HEK293 (cell line): Measurements from ENCODE around the gene KYAT1.

Source experiments
- CTCF ChIA-PET: fragments of 350-600 bp; formaldehyde crosslinking; extraction: SDS; loops from one replicate; lab custom pipeline; 2021; ENCODE audit warnings: antibody characterized with exemption; lab: Yijun Ruan, JAX
- POLR2A ChIA-PET: fragments of 300-600 bp; formaldehyde crosslinking; extraction: SDS; loops from one replicate; lab custom pipeline; 2020; ENCODE audit warnings: antibody characterized with exemption, inconsistent platforms; lab: Yijun Ruan, JAX
- H3K27ac ChIP-seq: fragments of 200-500 bp; sonication (Bioruptor generic); 2 replicates; pipeline ENCODE4 v1.5.1; 2014; ENCODE audit warnings: low read depth, low read length, control low read depth, inconsistent platforms; ENCODE audit errors: extremely low read depth
- H3K36me3 ChIP-seq, 2 experiments: fragments of 200-500 bp in 1 of 2; sonication (Bioruptor generic) in 1 of 2; 1 replicate in 1 of 2; 2 replicates in 1 of 2; pipeline ENCODE4 v1.5.1; 2014 to 2017; ENCODE audit warnings: inconsistent platforms in 2 of 2, low read length in 2 of 2; ENCODE audit not compliant: control insufficient read depth in 2 of 2, insufficient read depth in 1 of 2
- H3K4me1 ChIP-seq: fragments of 200-500 bp; sonication (Bioruptor generic); 2 replicates; pipeline ENCODE4 v1.5.1; 2014; ENCODE audit warnings: mild to moderate bottlenecking, low read length, inconsistent platforms; ENCODE audit not compliant: control insufficient read depth, insufficient read depth
- H3K4me3 ChIP-seq: 2 replicates; pipeline ENCODE4 v1.5.1; 2011; ENCODE audit warnings: low read depth, mild to moderate bottlenecking, control low read depth, low read length, moderate library complexity
- H3K9me3 ChIP-seq: fragments of 200-500 bp; sonication (Bioruptor generic); 2 replicates; pipeline ENCODE4 v1.5.1; 2014; ENCODE audit warnings: low read depth, low read length, inconsistent platforms; ENCODE audit not compliant: control insufficient read depth, insufficient read depth
- GLIS2 ChIP-seq: fragments of 450-650 bp; formaldehyde crosslinking; IDR thresholded peaks from 2 replicates; pipeline ENCODE4 v1.5.1; 2016; ENCODE audit warnings: missing biosample characterization, missing genetic modification characterization
- KLF9 ChIP-seq: fragments of 450-650 bp; formaldehyde crosslinking; IDR thresholded peaks from 2 replicates; pipeline ENCODE4 v1.5.1; 2016; ENCODE audit warnings: missing biosample characterization, missing genetic modification characterization, low read depth
- OSR2 ChIP-seq: fragments of 450-650 bp; formaldehyde crosslinking; IDR thresholded peaks from 2 replicates; pipeline ENCODE4 v1.5.1; 2016; ENCODE audit warnings: missing biosample characterization, missing genetic modification characterization
- WT1 ChIP-seq: fragments of 450-650 bp; formaldehyde crosslinking; IDR thresholded peaks from 2 replicates; pipeline ENCODE4 v1.5.1; 2016; ENCODE audit warnings: missing biosample characterization, missing genetic modification characterization
- ZBTB21 ChIP-seq: fragments of 450-650 bp; formaldehyde crosslinking; IDR thresholded peaks from 2 replicates; pipeline ENCODE4 v1.5.1; 2017; ENCODE audit warnings: missing biosample characterization, missing genetic modification characterization
- ZBTB8A ChIP-seq: fragments of 450-650 bp; formaldehyde crosslinking; IDR thresholded peaks from 2 replicates; pipeline ENCODE4 v1.5.1; 2016; ENCODE audit warnings: missing biosample characterization, missing genetic modification characterization
- ZFP69B ChIP-seq: fragments of 450-650 bp; formaldehyde crosslinking; IDR thresholded peaks from 2 replicates; pipeline ENCODE4 v1.5.1; 2016; ENCODE audit warnings: missing biosample characterization, missing genetic modification characterization
- ZNF19 ChIP-seq: fragments of 450-650 bp; formaldehyde crosslinking; IDR thresholded peaks from 2 replicates; pipeline ENCODE4; 2016; ENCODE audit warnings: missing biosample characterization, missing genetic modification characterization, low read depth
- ZNF239 ChIP-seq: fragments of 450-650 bp; formaldehyde crosslinking; IDR thresholded peaks from 2 replicates; pipeline ENCODE4 v1.5.1; 2016; ENCODE audit warnings: missing biosample characterization, missing genetic modification characterization
- ZNF24 ChIP-seq: fragments of 450-650 bp; formaldehyde crosslinking; IDR thresholded peaks from 2 replicates; pipeline ENCODE4 v1.5.1; 2016; ENCODE audit warnings: missing biosample characterization, missing genetic modification characterization
- ZNF292 ChIP-seq: fragments of 450-650 bp; formaldehyde crosslinking; IDR thresholded peaks from 2 replicates; pipeline ENCODE4 v1.5.1; 2016; ENCODE audit warnings: low read depth, missing biosample characterization, missing genetic modification characterization, borderline replicate concordance
- ZNF302 ChIP-seq: fragments of 450-650 bp; formaldehyde crosslinking; IDR thresholded peaks from 2 replicates; pipeline ENCODE4 v1.5.1; 2016; ENCODE audit warnings: missing biosample characterization, missing genetic modification characterization, low read depth
- ZNF366 ChIP-seq: fragments of 450-650 bp; formaldehyde crosslinking; conservative IDR thresholded peaks from 2 replicates; pipeline ENCODE4 v1.5.1; 2016; ENCODE audit warnings: missing biosample characterization, missing genetic modification characterization
- ZNF571 ChIP-seq: fragments of 450-650 bp; formaldehyde crosslinking; IDR thresholded peaks from 2 replicates; pipeline ENCODE4 v1.5.0; 2017; ENCODE audit warnings: missing biosample characterization, missing genetic modification characterization
- ZNF670 ChIP-seq: fragments of 450-650 bp; formaldehyde crosslinking; IDR thresholded peaks from 2 replicates; pipeline ENCODE4 v1.5.1; 2016; ENCODE audit warnings: missing biosample characterization, missing genetic modification characterization, low read depth
- ZNF701 ChIP-seq: fragments of 450-650 bp; formaldehyde crosslinking; IDR thresholded peaks from 2 replicates; pipeline ENCODE4 v1.5.1; 2016; ENCODE audit warnings: missing biosample characterization, missing genetic modification characterization
- ZNF76 ChIP-seq: fragments of 450-650 bp; formaldehyde crosslinking; IDR thresholded peaks from 2 replicates; pipeline ENCODE4; 2016; ENCODE audit warnings: low read depth, missing biosample characterization, missing genetic modification characterization, borderline replicate concordance
- ZNF768 ChIP-seq: fragments of 450-650 bp; formaldehyde crosslinking; IDR thresholded peaks from 2 replicates; pipeline ENCODE4 v1.5.1; 2018; ENCODE audit warnings: missing biosample characterization, mild to moderate bottlenecking, missing genetic modification characterization
- ZNF791 ChIP-seq: fragments of 450-650 bp; formaldehyde crosslinking; IDR thresholded peaks from 2 replicates; pipeline ENCODE4 v1.5.1; 2016; ENCODE audit warnings: missing biosample characterization, missing genetic modification characterization
- ZSCAN30 ChIP-seq: fragments of 450-650 bp; IDR thresholded peaks from 2 replicates; pipeline ENCODE4 v1.5.1; 2018; ENCODE audit warnings: missing biosample characterization, mild to moderate bottlenecking, missing genetic modification characterization, moderate library complexity
- TF ChIP-seq, protein P1 (sequence below): fragments of 450-650 bp; formaldehyde crosslinking; IDR thresholded peaks from 2 replicates; pipeline ENCODE4 v1.5.1; 2016; ENCODE audit warnings: missing biosample characterization, missing genetic modification characterization
- TF ChIP-seq, protein P2 (sequence below): fragments of 450-650 bp; formaldehyde crosslinking; IDR thresholded peaks from 2 replicates; pipeline ENCODE4 v1.5.1; 2016; ENCODE audit warnings: missing biosample characterization, missing genetic modification characterization

The KYAT1 gene

DNA sequence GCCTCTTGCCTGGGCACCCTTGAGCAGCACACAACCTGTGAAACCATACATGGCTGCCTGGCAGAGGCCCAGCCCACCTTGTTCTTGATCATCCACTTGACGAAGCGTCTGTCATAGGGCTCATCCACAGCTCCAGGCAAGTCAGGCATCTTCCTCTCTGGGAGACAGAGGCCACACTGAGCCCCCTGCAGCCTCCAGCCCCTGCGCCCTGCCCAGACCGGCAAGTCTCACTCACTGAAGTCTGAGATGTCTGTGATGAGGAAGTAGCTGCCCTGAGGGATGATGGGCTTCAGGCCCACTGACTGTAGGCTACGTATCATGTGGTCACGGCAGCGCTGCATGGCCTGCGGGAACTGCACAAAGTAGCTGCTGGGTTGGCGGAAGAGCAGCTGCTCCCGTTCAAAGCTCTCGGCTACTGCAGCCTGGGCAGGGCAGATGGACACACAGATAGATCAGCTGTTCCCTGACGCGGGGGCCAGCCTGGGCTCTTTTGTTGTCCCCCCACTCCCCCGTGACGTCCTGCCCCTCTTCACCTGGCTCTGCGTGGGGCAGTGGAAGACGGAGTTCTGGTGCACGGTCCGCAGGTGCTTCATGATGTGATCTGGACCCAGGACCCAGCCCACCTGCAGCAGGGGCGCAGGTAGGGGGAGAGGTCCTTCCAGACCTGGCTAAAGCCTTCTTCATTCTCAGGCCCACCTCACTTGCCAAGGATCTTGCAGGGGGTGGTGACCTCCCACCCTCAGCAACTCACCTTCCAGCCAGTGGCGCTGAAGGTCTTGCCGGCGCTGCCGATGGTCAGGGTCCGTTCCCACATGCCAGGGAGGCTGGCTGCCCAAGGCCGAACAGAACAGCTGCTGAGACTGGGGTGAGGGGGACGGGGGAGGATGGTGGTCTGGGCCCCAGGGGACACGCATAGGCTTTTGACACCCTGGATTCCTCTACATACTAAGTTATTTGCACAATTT lies 46.2 kb downstream of the KYAT1 start:
- TF ChIP-seq ZNF366 (tag by site-specific recombination) = peak; percentile 55
- TF ChIP-seq ZNF571 (tag by site-specific recombination) = no peak
- no peak overlapping the region for H3K27ac ChIP-seq
- H3K4me3 ChIP-seq = no peak overlapping the region
- ChIA-PET CTCF (interaction anchor here (0.6 kb wide), 1 partner anchor 11 kb away, joined by 4 read pairs; no protein-coding TSS in a partner anchor), POLR2A (interaction anchor here (0.5 to 0.7 kb wide), 4 partner anchors 14 to 524 kb away, joined by 3 to 5 read pairs (median 4); partner anchors contain the start of gene KYAT1)
- no peaks in the 10 kb centered on the region for H3K4me1 ChIP-seq
- H3K36me3 ChIP-seq = peaks cover 0 to 22% of the 10 kb centered on the region in 2 experiments; a peak in 2 of 3 replicates
- no peaks in the 10 kb centered on the region for H3K9me3 ChIP-seq

DNA sequence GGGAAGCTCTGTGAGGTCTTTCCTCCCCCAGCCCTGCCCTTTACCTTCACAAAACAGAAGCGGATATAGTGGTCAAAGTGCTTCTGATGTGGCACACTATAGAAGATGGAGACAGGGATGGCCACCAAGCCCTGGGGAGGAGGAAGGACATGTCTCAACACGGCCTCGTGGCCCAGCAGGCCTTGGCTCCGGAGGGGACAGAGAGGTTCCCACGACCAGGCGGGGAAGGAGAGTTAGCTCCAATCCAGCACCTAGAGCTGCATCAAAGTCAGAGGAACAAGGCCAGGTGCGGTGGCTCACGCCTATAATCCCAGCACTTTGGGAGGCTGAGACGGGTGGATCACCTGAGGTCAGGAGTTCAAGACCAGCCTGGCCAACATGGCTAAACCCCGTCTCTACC lies 48.1 kb downstream of the KYAT1 start:
- TF ChIP-seq ZNF701 (tag by site-specific recombination) (no peak), ZNF19 (tag by site-specific recombination) (no peak), WT1 (tag by site-specific recombination) (no peak), KLF9 (tag by site-specific recombination) (no peak), ZNF24 (no peak), ZNF76 (tag by site-specific recombination) (no peak), ZSCAN30 (tag by site-specific recombination) (no peak), ZNF768 (tag by site-specific recombination) (no peak), GLIS2 (tag by site-specific recombination) (no peak), ZBTB8A (tag by site-specific recombination) (no peak), ZNF239 (no peak), ZNF302 (tag by site-specific recombination) (no peak), ZNF791 (tag by site-specific recombination) (no peak), OSR2 (tag by site-specific recombination) (no peak), ZFP69B (tag by site-specific recombination) (no peak), ZNF292 (tag by site-specific recombination) (no peak), ZNF670 (no peak), ZBTB21 (tag by site-specific recombination) (no peak)
- TF ChIP-seq, protein P1, sequence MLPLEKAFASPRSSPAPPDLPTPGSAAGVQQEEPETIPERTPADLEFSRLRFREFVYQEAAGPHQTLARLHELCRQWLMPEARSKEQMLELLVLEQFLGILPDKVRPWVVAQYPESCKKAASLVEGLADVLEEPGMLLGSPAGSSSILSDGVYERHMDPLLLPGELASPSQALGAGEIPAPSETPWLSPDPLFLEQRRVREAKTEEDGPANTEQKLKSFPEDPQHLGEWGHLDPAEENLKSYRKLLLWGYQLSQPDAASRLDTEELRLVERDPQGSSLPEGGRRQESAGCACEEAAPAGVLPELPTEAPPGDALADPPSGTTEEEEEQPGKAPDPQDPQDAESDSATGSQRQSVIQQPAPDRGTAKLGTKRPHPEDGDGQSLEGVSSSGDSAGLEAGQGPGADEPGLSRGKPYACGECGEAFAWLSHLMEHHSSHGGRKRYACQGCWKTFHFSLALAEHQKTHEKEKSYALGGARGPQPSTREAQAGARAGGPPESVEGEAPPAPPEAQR (tag by site-specific recombination) = no peak
- TF ChIP-seq, protein P2, sequence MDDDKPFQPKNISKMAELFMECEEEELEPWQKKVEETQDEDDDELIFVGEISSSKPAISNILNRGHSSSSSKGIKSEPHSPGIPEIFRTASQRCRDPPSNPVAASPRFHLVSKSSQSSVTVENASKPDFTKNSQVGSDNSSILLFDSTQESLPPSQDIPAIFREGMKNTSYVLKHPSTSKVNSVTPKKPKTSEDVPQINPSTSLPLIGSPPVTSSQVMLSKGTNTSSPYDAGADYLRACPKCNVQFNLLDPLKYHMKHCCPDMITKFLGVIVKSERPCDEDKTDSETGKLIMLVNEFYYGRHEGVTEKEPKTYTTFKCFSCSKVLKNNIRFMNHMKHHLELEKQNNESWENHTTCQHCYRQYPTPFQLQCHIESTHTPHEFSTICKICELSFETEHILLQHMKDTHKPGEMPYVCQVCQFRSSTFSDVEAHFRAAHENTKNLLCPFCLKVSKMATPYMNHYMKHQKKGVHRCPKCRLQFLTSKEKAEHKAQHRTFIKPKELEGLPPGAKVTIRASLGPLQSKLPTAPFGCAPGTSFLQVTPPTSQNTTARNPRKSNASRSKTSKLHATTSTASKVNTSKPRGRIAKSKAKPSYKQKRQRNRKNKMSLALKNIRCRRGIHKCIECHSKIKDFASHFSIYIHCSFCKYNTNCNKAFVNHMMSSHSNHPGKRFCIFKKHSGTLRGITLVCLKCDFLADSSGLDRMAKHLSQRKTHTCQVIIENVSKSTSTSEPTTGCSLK (tag by site-specific recombination) = no peak
- TF ChIP-seq, all 188 proteins: peak for 0
- H3K4me3 ChIP-seq = no peak overlapping the region
- no peak overlapping the region for H3K27ac ChIP-seq
- peaks cover 0 to 22% of the 10 kb centered on the region in 2 experiments; a peak in 2 of 3 replicates for H3K36me3 ChIP-seq
- ChIA-PET POLR2A (no interaction called here), CTCF (no interaction called here)
- no peaks in the 10 kb centered on the region for H3K9me3 ChIP-seq
- no peaks in the 10 kb centered on the region for H3K4me1 ChIP-seq
